ENCODE results near the gene NEU3.
"Not testable (repeated sequence)": the region's sequence is repeated elsewhere in the genome, so short reads cannot be mapped to it uniquely, and the experiment has no call there.

Gene NEU3

GRCh38 chr11:75031771-75032549 is 43.2 kb downstream of the NEU3 start:
- DNase-seq: no peak

- DNase-seq: no peak
Observed at GRCh38 chr11:75032550-75032935, 43.8 kb downstream of the NEU3 start.

- no peak for DNase-seq
Observed at GRCh38 chr11:75033916-75034315, 45.2 kb downstream of the NEU3 start.

- DNase-seq: no peak
Observed at GRCh38 chr11:75035256-75035655, 46.5 kb downstream of the NEU3 start.

- peak; percentile 21 for DNase-seq
Observed at GRCh38 chr11:75035911-75036565, 47.3 kb downstream of the NEU3 start.

GRCh38 chr11:75040167-75040770 is 51.5 kb downstream of the NEU3 start:
- DNase-seq: no peak

- DNase-seq: no peak
Observed at GRCh38 chr11:75041263-75041662, 52.5 kb downstream of the NEU3 start.

GRCh38 chr11:75041821-75042220 is 53.1 kb downstream of the NEU3 start:
- not testable (repeated sequence) for DNase-seq

GRCh38 chr11:75044381-75045170 is 55.8 kb downstream of the NEU3 start:
- DNase-seq: not testable (repeated sequence)

GRCh38 chr11:75046668-75047067 is 57.9 kb downstream of the NEU3 start:
- DNase-seq: not testable (repeated sequence)

GRCh38 chr11:75047191-75047590 is 58.5 kb downstream of the NEU3 start:
- no peak for DNase-seq

GRCh38 chr11:75049501-75050266 is 61.0 kb downstream of the NEU3 start:
- not testable (repeated sequence) for DNase-seq

GRCh38 chr11:75050516-75050915 is 61.8 kb downstream of the NEU3 start:
- DNase-seq: no peak

GRCh38 chr11:75051043-75051442 is 62.3 kb downstream of the NEU3 start:
- no peak for DNase-seq

- DNase-seq: no peak
Observed at GRCh38 chr11:75052457-75052856, 63.7 kb downstream of the NEU3 start.

GRCh38 chr11:75055511-75055910 is 66.8 kb downstream of the NEU3 start:
- no peak for DNase-seq

- no peak for DNase-seq
Observed at GRCh38 chr11:75056814-75057213, 68.1 kb downstream of the NEU3 start.

- no peak for DNase-seq
Observed at GRCh38 chr11:75059299-75059698, 70.6 kb downstream of the NEU3 start.

- no peak for DNase-seq
Observed at GRCh38 chr11:75063741-75064314, 75.1 kb downstream of the NEU3 start.

- no peak for DNase-seq
Observed at GRCh38 chr11:75066061-75066460, 77.3 kb downstream of the NEU3 start.
